Ecto neural progenitor cell (in vitro differentiated cells): ENCODE results near the gene CD53.
"Not testable (repeated sequence)": the region's sequence is repeated elsewhere in the genome, so short reads cannot be mapped to it uniquely, and the experiment has no call there.

Source experiments
- DNase-seq: peaks from one replicate; pipeline ENCODE4 v3.0.0-alpha.2; 2018; ENCODE audit warnings: low spot score

The CD53 gene

GRCh38 chr1:110872745-110873720 lies at the start of gene CD53:
CD53 (plus strand) TSS chr1:110873148; CDS start chr1:110891409, 18,261 bp downstream.
- DNase-seq: no peak

GRCh38 chr1:110824192-110824591 lies 48.8 kb upstream of the CD53 start:
- DNase-seq: no peak

GRCh38 chr1:110829955-110830553 lies 42.9 kb upstream of the CD53 start:
- DNase-seq: no peak

- not testable (repeated sequence) for DNase-seq
Observed at GRCh38 chr1:110833779-110834178, 39.2 kb upstream of the CD53 start.

- no peak for DNase-seq
Observed at GRCh38 chr1:110846861-110847260, 26.1 kb upstream of the CD53 start.

DNA sequence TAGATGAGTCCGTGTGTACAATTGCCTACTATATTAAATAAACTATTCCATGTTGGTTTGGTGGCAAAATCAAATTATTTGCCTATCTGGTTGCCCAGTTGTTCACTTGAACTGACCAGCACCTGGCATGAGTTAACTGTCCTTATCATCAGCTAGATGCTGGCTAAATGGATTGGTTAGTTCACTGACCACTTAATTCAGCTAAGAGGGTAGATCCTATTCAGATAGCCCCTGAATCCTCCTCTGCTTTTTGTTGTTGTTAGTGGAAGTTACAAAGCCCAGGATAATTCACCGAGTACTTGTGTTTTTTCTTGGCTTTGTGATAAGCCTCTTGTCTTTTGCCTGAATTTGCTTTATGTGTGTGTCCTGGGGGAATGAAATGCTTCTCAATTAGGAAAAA lies 22.8 kb upstream of the CD53 start:
- no peak for DNase-seq

DNA sequence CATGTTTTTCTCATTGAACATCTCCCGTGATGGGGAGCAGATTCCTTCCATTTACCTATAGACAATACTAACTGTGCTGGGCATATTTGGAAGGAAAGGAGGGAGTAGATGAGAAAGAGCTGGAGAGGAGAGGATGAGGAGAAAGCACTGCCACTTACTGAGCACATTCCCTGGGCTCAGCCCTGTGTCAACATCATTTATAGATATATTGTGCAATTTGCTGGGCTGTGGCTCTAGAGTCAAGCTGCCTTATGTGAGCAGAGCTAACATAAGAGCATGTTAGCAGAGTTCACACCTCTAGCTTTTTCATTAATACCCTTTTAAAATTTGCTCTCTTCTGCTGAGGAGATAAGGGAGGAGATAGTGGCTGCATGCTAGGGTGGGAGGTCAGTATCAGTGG lies 22.3 kb upstream of the CD53 start:
- no peak for DNase-seq

DNA sequence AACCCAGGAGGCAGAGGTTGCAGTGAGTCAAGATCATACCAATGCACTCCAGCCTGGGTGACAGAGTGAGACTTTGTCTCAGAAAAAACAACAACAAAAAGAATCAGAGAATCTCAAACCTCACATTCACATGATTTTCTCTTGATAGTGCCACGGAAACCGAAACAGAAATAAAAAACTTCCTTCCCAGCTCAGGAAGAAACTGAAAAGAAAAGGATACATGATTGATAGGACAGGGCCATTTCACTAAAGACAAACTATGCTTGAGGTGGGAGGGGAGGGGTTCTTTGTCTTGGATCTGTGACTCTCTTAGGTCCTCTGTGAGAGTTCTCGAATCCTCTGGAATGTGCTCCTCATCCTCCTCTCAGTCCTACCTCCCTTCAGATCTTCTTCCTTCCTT lies 19.8 kb upstream of the CD53 start:
- no peak for DNase-seq

DNA sequence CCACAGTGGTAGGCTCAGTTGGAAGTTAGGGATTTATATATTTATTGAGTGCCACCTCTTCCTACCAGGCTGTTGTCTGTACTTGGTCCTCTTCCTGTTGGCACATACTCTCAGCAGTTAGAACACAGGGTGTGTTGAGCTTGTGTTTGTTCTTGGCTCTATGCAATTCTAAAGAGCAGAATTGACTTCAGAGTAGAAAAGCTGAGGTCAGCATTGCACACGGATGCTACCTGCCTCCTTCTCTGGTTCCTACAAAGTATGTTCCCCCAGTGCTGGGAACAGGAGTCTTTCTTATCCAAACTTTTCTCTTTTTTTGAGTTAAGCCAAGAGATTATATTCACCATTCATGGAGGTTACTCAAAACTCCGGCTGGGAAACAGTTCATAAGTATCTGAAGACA lies 16.5 kb upstream of the CD53 start:
- DNase-seq: no peak

- DNase-seq: no peak
Observed at GRCh38 chr1:110857964-110858948, 14.7 kb upstream of the CD53 start.

- DNase-seq: no peak
Observed at GRCh38 chr1:110859062-110859461, 13.9 kb upstream of the CD53 start.

DNA sequence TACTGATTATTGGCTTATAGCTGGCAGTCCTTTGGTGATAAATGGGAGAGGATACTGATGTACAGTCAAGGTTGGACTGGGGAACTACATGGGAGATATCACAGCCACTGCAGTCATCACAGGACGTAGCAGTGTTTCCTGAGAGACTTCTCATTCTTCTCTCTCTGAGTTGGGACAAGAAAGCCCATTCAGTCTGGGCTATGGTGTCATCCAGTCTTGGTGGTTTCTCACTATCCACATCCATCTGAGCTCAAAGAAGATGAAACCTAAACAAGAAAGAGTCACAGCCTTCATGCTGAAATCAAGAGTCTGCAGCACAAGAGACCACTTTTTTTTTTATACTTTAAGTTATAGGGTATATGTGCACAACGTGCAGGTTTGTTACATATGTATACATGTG lies 12.8 kb upstream of the CD53 start:
- DNase-seq: no peak

DNA sequence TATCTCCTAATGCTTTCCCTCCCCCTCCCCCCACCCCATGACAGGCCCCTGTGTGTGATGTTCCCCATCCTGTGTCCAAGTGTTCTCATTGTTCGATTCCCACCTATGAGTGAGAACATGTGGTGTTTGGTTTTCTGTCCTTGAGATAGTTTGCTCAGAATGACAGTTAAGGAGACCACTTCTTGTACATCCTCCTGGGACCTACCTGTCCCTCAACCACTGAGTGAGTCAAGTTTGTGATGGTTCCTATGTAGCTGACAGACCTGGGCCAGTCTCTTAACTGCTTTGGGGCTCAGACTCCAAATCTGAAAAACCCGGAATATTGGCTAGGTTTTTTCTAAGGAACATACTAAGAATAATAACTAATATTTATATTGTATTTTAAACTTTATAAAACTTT lies 12.3 kb upstream of the CD53 start:
- not testable (repeated sequence) for DNase-seq

DNA sequence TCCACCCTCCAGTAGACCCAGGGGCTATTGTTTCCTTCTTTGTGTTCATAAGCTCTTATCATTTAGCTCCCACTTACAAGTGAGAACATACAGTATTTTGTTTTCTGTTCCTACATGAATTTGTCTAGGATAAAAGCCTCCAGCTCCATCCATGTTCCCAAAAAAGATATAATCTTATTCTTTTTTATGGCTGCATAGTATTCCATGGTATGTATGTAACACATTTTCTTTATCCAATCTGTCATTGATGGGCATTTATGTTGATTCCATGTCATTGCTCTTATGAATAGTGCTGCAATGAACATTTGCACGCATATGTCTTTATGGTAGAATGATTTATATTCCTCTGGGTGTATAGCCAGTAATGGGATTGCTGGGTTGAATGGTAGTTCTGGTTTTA lies 11.0 kb upstream of the CD53 start:
- not testable (repeated sequence) for DNase-seq

DNA sequence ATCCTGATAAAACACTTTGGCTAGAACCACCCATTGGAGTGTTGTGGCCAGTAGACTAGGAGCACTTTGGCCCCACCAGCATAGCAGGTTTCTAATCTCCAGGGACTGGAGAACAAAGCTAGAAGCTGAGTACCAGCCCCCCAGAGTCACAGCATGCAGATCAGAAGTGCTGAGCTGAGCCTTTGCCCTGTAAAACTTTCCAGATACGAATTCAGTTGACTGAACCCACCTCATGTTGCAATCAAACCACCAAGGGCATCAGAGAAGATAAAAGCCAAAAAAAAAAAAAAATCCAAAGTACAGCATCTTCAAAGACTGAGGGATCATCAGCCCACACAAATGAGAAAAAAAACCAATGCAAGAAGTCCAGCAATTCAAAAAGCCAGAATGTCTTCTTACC lies 8.7 kb upstream of the CD53 start:
- no peak for DNase-seq

- no peak for DNase-seq
Observed at GRCh38 chr1:110870721-110871388, 2.1 kb upstream of the CD53 start.

DNA sequence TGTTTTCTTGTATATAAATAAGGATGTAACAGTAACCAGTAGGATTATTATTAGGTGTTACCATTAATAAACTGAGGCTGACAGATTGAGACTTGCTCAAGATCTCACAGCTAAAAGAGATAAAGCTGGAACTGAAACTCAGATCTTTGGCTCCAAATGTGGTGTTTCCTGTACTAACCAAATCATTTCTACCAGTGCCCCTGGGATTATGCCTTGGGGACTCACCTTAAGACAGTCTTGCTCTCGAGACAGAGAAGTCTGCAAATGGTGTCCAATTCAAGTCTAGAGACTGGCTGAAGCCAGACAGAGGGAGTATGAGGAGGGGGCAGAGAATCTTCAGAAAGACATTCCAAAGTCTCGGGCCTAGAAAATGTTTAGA lies 593 bp upstream of the CD53 start:
- DNase-seq: no peak

- no peak for DNase-seq
Observed at GRCh38 chr1:110873856-110874255, 908 bp downstream of the CD53 start.

DNA sequence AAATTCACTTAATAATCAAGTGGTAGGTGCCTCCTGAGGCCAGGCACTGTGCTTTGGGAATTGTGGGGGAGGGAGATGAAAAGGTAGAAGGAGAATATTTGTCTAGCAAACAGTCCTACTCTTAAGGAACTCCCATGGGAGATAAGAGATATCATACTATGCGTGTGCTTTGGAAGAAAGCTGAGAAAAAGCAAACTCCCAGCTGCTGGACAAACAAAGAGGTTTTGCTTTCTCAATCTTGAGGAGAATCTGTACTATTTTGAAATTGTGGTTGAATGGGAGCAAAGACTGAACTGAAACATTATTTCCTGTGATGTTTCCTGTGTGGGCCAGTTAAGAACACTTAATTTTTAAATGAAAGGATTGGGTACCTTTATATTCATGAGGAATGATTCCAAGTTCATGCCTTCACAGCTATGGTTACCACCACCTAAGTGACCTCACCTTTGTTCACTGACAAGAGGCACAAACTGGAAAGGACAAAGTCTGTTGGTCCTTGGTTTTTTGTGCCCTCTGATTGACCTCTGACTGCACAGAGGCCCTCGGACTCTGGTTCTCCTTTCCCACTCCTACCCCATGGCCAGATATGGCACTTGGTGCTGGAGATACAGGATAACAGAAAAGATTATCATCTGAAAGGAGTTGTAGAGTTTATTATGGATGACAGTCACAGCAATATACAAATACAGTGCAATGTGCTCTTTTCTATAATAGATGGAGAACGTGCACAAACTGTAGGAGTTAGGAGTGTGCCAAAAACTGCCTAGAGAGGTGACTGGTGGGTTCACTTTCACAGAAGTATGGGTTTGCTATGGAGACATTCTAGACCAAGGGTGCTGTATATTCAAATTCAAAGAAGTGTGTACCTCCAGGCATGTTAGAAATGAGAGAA lies 1.6 kb downstream of the CD53 start:
- DNase-seq: no peak

GRCh38 chr1:110875216-110875731 lies 2.3 kb downstream of the CD53 start:
- no peak for DNase-seq
